Activated CD8-positive, alpha-beta memory T cell treated with anti-CD3 and anti-CD28 coated beads, Interleukin-2, amount 50 U/mL, for 24 hours (primary cell): ENCODE results near the gene MED20.
A peak's percentile ranks its signal among the peaks of the same experiment; 100 is the strongest.
"Not testable (repeated sequence)": the region's sequence is repeated elsewhere in the genome, so short reads cannot be mapped to it uniquely, and the experiment has no call there.

ENCODE experiments used
- DNase-seq: peaks from one replicate; pipeline ENCODE4 v3.0.0-alpha.2; 2020; ENCODE audit errors: extremely low read depth

MED20 gene, protein sequence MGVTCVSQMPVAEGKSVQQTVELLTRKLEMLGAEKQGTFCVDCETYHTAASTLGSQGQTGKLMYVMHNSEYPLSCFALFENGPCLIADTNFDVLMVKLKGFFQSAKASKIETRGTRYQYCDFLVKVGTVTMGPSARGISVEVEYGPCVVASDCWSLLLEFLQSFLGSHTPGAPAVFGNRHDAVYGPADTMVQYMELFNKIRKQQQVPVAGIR

GRCh38 chr6:41920921-41921711 is at the start of gene MED20, which contains the start of gene BYSL:
TSS of gene MED20 (minus strand) at chr6:41921139. CDS start at chr6:41921018, 121 bp downstream.
TSS of gene BYSL (plus strand) at chr6:41921499. CDS start at chr6:41921563, 64 bp downstream.
- DNase-seq: peak; percentile 82

- no peak for DNase-seq
These were observed 49.5 kb upstream of the MED20 start for GRCh38 chr6:41970436-41970846.

GRCh38 chr6:41967312-41968287 is 46.7 kb upstream of the MED20 start:
- DNase-seq: no peak

DNA sequence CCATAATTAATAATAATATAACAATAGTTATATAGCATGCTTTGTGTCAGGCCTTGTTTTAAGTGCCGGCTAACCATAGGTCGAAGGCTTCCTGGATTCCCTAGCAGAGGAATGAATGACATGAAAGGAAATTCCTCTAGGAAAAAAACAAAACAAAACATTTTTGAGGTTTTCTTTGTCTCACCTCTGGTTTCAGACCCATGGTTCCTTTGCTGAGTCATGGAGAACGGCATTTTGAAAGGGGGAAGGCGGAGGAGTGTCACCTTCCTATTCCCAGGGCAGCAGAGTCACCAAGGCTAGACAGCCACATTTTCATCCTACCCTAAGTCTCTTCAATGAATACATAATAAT is 46.0 kb upstream of the MED20 start:
- no peak for DNase-seq

GRCh38 chr6:41966214-41966920 is 45.4 kb upstream of the MED20 start:
- no peak for DNase-seq

GRCh38 chr6:41965429-41966213 is 44.7 kb upstream of the MED20 start:
- DNase-seq: no peak

GRCh38 chr6:41964201-41964887 is 43.4 kb upstream of the MED20 start:
- DNase-seq: no peak

DNA sequence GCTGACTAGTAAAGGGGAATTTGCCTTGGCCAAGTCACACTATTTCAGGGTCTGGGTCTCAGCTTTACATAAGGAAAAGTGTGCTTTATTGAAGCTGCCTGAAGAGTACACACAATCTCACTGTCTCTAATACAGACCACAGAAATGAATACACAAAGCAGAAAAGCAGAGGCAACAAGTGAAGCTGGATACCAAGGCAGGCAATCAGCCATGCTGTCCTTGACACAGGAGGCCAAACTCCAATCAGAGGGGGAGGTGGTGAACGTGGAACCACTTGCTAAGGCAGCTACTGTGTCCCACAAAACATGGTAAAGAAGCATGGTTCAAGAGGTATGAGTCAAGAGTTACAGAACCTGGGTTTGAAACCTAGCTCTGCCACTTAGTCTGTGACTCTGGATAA is 42.4 kb upstream of the MED20 start:
- DNase-seq: no peak

DNA sequence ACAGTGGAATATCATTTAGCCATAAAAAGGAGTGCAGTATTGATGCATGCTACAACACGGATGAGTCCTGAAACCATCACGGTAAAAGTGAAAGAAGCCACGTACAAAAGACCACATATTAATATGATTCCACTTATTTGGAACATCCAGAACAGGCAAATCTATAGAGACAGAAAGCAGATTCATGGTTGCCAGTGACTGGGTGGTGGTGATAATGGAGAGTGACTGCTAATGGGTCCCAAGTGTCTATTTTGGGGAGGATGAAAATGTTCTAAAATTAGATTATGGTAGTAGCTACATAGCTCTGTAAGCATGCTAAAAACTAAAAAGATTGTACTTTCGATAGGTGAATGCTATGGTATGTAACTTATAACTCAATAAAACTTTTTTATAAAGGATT is 39.1 kb upstream of the MED20 start:
- no peak for DNase-seq

DNA sequence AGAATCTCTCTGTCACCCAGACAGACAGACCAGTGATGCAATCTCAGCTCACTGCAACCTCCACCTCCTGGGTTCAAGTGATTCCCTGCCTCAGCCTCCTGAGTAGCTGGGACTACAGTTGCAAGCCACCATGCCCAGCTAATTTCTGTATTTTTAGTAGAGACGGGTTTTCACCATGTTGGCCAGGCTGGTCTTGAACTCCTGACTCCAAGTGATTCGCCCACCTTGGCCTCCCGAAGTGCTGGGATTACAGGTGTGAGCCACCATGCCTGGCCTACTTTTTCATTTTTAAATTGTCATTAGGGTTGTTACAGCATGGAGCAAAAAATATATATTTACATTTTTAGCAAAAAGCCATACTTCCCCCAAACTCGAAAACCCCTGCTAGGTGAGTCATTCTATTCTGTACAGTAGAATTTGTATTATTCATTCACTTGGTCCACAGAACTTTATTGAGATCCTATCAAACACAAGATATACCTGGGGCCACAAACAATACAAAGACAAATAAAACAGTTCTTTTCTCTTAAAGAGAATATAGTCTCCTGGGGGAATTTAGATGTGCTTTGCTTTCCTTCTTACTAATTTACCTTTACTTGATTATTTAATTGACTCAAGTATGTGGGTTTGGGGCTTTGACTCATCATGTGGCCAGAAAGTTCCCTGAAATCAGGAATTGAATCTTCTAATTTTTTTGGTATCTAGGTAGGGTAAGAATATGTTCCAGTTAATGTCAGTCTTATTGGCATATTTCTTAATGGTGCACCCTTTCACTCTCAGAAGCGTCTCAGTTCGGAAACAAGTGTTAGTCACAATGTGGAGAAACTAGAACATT is 37.3 kb upstream of the MED20 start:
- DNase-seq: no peak

DNA sequence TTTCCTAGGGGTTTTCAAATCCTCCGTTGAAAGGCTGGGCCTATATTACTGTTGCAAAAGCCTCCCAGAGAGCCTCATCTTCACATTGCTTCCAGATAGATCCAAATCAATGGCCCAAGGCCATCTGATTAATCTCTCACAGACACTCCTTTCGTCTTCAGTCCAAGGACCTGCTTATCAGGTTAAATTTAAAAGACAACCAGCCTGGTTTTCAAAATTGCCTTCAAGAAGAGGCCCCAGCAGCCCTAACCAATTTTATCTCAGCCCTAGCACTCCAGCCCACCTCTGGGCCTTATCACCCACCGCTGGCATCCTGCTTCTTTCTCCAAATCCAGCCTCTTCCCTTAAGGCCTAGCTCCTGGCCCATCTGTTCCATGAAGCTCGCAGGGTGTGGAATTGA is 36.2 kb upstream of the MED20 start:
- no peak for DNase-seq

DNA sequence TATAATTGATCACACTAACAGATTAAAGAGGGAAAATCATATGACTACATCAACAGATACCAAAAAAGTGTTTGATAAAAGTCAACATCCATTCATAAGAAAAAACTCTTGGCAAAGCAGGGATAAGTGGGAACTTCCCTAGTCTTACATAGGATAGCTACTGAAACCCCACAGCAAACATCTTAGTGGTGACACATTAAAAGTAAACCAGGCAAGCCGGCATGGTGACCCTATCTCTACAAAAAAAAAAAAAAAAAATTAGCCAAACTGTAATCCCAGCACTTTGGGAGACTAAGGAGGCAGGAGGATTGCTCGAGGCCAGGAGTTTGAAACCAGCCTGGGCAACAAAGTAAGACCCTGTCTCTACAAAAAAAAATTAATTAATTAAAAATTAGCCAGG is 34.5 kb upstream of the MED20 start:
- no peak for DNase-seq

- DNase-seq: no peak
These were observed 33.7 kb upstream of the MED20 start for GRCh38 chr6:41954668-41955067.

DNA sequence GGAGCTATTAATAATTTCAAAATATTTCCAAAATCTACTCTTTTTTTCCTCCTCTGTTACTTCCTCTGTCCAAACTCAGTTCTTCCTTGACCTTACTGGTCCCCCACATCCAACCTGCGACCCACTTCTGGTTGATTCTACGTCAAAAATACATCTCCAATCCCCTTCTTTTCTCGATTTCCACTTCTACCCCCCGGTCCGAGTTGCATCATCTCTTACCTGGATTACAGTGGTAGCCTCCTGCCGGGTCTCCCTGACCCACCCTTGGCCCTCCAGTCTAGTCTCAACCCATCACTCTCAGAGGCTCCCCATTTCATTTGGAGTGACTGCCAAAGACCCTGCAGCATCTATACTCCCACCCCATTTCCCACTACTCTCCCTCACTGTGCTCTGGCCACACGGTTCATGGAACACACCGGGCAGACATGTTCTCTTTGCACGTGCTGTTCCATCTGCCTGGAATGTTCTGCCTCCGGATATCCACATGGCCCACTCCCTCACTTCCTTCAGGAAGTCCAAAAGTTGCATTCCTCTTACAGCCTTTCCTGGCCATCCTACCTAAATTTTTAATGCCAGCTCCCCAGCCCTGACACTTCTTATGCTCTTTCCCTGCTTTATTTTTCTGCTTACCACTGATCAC is 26.8 kb upstream of the MED20 start:
- no peak for DNase-seq

DNA sequence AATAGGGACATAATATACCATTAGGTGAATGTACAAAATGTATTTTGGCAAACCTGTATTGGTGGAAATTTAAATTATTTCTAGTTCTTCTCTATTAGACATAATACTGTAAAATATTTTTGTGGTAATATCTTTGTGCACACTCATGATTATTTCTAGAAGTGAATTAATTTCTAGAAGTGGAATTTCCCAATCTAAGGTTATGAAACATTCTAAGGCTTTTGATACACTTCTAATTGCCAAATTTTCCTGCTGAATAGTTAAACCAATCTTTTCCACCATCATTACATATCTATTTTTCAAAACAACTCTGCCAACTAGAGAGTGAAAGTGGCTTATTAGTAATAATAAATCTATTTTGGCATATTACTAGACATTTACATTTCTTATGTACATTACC is 22.5 kb upstream of the MED20 start:
- no peak for DNase-seq

- DNase-seq: not testable (repeated sequence)
These were observed 21.9 kb upstream of the MED20 start for GRCh38 chr6:41942882-41943281.

DNA sequence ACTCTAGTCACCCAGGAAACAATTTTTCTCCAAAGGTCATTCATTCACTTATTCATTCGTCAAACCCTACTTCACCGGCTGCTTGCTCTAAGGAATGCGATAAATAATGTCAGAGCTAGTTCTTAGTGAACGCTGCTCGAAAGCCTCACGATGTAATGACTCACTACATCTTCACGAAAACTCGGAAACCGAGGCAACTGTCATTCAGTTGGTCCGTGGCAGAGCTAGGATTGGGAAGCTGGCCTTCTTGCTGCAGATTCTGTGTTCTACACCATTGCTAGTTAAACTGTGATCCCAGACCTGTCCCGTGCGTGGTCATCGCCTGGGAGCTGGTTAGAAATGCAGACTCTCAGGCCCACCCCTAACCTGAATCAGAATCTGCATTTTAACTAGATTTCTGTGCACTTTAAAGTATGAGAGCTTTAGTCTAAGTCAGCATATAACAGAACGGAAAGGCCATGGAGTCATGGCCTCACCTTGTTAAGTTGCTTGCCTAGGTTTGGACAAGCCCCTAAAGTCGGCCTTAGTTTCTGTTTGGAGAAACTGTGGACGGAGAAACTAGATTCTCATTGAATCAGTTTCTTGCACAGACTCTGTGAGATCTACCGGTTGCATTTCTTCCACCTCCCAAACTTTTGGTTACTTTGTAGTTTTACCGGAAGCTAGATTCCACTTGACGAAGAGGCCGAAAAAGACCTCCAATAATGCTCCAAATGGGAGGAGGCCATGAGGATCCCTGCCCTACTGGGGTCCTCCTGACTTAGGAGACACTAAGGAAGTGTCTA is 21.3 kb upstream of the MED20 start:
- DNase-seq: no peak
